HG03565 (cell line): ENCODE data around the gene TP63.

Experiments
- ATAC-seq: cut with Tn5 transposase; IDR thresholded peaks from one replicate; pipeline ENCODE4 v1.9.1; 2021; ENCODE audit warnings: mild to moderate bottlenecking, moderate library complexity; ENCODE audit not compliant: unreplicated experiment

Gene TP63

GRCh38 chr3:189772584-189772983 lies 141.4 kb downstream of the TP63 start:
- no peak for ATAC-seq

GRCh38 chr3:189773056-189773455 lies 141.9 kb downstream of the TP63 start:
- no peak for ATAC-seq

GRCh38 chr3:189776149-189776824 lies 145.1 kb downstream of the TP63 start:
- no peak for ATAC-seq

GRCh38 chr3:189778340-189778950 lies 147.3 kb downstream of the TP63 start:
- ATAC-seq: peak; percentile 76

- ATAC-seq: no peak
These were observed 148.0 kb downstream of the TP63 start for GRCh38 chr3:189779166-189779565.

- ATAC-seq: no peak
These were observed 149.5 kb downstream of the TP63 start for GRCh38 chr3:189780546-189781270.

- ATAC-seq: no peak
These were observed 150.2 kb downstream of the TP63 start for GRCh38 chr3:189781415-189781814.

GRCh38 chr3:189786479-189787064 lies 155.4 kb downstream of the TP63 start:
- ATAC-seq: no peak

GRCh38 chr3:189787191-189787590 lies 156.0 kb downstream of the TP63 start:
- ATAC-seq: no peak

GRCh38 chr3:189787632-189788031 lies 156.4 kb downstream of the TP63 start:
- ATAC-seq: no peak

GRCh38 chr3:189789432-189789831 lies 158.2 kb downstream of the TP63 start:
- ATAC-seq: no peak

GRCh38 chr3:189790658-189791057 lies 159.5 kb downstream of the TP63 start:
- no peak for ATAC-seq

GRCh38 chr3:189792046-189792929 lies 161.1 kb downstream of the TP63 start:
- no peak for ATAC-seq

- no peak for ATAC-seq
These were observed 163.3 kb downstream of the TP63 start for GRCh38 chr3:189794518-189794917.

- no peak for ATAC-seq
These were observed 166.0 kb downstream of the TP63 start for GRCh38 chr3:189797103-189797750.

- ATAC-seq: no peak
These were observed 168.2 kb downstream of the TP63 start for GRCh38 chr3:189799366-189799765.

GRCh38 chr3:189800436-189800835 lies 169.2 kb downstream of the TP63 start:
- no peak for ATAC-seq

GRCh38 chr3:189803254-189803653 lies 172.1 kb downstream of the TP63 start:
- ATAC-seq: no peak

- no peak for ATAC-seq
These were observed 174.3 kb downstream of the TP63 start for GRCh38 chr3:189805375-189806067.
